Measurements from ENCODE around the gene SLC6A6. TPM values are rescaled to one million over a fixed set of nuclear protein-coding genes. Genes with fewer than 3 reads are reported as not detected.

The SLC6A6 gene
- total RNA-seq, 1 donor from 2014 or later, result 24.2 TPM

DNA sequence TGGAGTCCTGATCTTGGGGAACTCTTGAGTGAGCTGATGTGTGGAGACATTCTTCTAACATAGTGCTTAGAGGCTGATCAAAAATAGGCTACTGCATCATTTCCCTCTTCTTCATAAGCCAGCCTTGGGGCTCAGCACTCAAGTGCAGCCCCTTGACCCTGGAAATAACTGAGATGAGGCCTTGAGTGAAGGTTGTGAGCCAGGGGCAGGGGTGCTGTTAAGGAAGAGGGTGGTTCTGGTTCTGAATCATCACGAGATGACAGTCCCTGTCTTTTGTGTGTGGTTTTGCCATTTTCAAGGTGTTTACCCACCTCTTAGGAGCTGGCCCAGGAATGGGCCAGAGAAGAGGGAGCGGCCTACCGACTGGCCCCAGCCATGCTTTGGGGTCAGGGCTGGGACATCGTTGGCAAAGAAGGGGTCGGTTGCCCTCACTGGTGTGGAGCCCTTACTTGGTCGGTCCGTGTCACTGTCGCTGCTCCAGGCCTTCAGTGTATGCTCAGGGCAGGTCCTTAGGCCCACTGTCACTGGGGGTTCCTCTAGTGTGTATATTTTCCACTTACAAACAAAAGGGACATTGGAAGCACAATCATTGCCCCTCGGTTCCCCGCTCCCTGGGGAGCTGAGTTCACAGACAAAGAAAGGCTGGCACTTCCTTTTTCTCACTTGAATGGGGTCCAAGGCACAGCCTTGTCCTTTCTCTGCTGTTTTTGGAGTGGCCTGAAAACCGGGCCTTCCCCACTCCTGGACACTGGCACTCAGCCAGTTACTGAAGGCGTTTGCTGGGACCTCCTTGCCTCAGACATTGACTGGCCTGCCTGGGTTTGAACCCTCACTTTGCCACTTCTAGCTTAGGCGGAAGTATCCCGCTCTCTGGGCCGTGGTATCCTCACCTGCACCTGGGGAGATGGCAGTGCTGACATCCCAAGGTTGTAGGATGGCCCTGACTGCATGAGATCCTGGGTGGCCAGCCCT lies 46.6 kb downstream of the SLC6A6 start:
- Histone ChIP-seq H4K20me1 (ENCODE audit: insufficient read depth, low read length) (peaks cover 14% of the 10 kb centered on the region), H3K79me2 (ENCODE audit: insufficient read depth, low read length) (no peaks in the 10 kb centered on the region), H3K27ac (ENCODE audit: low read depth, low read length) (no peak overlapping the region), H3K4me3 (ENCODE audit: insufficient read depth, low read depth, low read length) (no peak overlapping the region), H3K4me2 (ENCODE audit: low read length) (no peak overlapping the region), H3K36me3 (ENCODE audit: insufficient read depth, low read length) (peaks cover 15% of the 10 kb centered on the region), H3K27me3 (ENCODE audit: insufficient read depth, low read length) (no peaks in the 10 kb centered on the region), H3K9me3 (ENCODE audit: insufficient read depth, low read depth, low read length) (no peaks in the 10 kb centered on the region), H3K9ac (ENCODE audit: low read length) (no peak overlapping the region), H2AFZ (ENCODE audit: low read depth, low read length) (no peak overlapping the region), H3K4me1 (ENCODE audit: insufficient read depth, low read length) (peaks cover 26% of the 10 kb centered on the region)
- H3K4me3 Mint-ChIP-seq (ENCODE audit: unreplicated experiment), result no peak overlapping the region
- H3K9me3 Mint-ChIP-seq (ENCODE audit: unreplicated experiment), result peaks cover 5% of the 10 kb centered on the region
- TF ChIP-seq EZH2 (IDR thresholded peaks at IDR 0.05; ENCODE audit: insufficient read depth, low read length), result no peak
- TF ChIP-seq, protein P1, sequence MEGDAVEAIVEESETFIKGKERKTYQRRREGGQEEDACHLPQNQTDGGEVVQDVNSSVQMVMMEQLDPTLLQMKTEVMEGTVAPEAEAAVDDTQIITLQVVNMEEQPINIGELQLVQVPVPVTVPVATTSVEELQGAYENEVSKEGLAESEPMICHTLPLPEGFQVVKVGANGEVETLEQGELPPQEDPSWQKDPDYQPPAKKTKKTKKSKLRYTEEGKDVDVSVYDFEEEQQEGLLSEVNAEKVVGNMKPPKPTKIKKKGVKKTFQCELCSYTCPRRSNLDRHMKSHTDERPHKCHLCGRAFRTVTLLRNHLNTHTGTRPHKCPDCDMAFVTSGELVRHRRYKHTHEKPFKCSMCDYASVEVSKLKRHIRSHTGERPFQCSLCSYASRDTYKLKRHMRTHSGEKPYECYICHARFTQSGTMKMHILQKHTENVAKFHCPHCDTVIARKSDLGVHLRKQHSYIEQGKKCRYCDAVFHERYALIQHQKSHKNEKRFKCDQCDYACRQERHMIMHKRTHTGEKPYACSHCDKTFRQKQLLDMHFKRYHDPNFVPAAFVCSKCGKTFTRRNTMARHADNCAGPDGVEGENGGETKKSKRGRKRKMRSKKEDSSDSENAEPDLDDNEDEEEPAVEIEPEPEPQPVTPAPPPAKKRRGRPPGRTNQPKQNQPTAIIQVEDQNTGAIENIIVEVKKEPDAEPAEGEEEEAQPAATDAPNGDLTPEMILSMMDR (IDR thresholded peaks at IDR 0.05; ENCODE audit: insufficient read depth, low read depth, low read length), result no peak
- H3K4me1 Mint-ChIP-seq (ENCODE audit: low read depth, unreplicated experiment), result peaks cover 23% of the 10 kb centered on the region
- H3K27me3 Mint-ChIP-seq (ENCODE audit: low read depth, unreplicated experiment), result no peaks in the 10 kb centered on the region
- FAIRE-seq (no peak), DNase-seq (ENCODE audit: low read depth) (no peak)
- no peak overlapping the region for H3K27ac Mint-ChIP-seq (ENCODE audit: unreplicated experiment)
- H3K36me3 Mint-ChIP-seq (ENCODE audit: low read depth, unreplicated experiment), result peaks cover 23% of the 10 kb centered on the region

DNA sequence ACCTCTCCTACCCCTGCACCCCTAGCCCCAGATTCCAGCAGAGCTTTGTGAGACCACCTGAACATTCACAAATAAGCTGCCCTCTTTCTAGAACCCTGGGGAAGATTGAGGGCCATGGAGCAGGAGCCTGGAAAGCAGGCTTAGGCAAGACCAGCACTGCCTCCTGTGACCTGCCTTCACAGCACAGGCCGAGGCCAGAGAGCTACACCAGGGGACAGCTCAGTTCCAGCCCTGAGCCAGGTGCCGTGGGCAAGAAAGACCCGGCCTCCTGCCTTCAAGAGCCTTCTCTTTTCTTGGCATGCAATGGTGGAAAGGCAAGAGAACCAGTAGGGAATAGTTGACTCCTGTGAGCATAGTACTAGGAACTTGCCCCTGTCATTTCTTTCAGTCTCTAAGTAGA lies 48.1 kb downstream of the SLC6A6 start:
- Histone ChIP-seq H3K4me2 (ENCODE audit: low read length) (no peak overlapping the region), H2AFZ (ENCODE audit: low read depth, low read length) (no peak overlapping the region), H3K4me3 (ENCODE audit: insufficient read depth, low read depth, low read length) (no peak overlapping the region), H3K79me2 (ENCODE audit: insufficient read depth, low read length) (no peaks in the 10 kb centered on the region), H3K9ac (ENCODE audit: low read length) (no peak overlapping the region), H3K9me3 (ENCODE audit: insufficient read depth, low read depth, low read length) (no peaks in the 10 kb centered on the region), H3K27me3 (ENCODE audit: insufficient read depth, low read length) (no peaks in the 10 kb centered on the region), H3K4me1 (ENCODE audit: insufficient read depth, low read length) (peaks cover 35% of the 10 kb centered on the region), H4K20me1 (ENCODE audit: insufficient read depth, low read length) (peaks cover 7% of the 10 kb centered on the region), H3K36me3 (ENCODE audit: insufficient read depth, low read length) (peaks cover 15% of the 10 kb centered on the region), H3K27ac (ENCODE audit: low read depth, low read length) (no peak overlapping the region)
- Mint-ChIP-seq H3K9me3 (ENCODE audit: unreplicated experiment) (peaks cover 5% of the 10 kb centered on the region), H3K4me1 (ENCODE audit: low read depth, unreplicated experiment) (peaks cover 28% of the 10 kb centered on the region), H3K27ac (ENCODE audit: unreplicated experiment) (no peak overlapping the region), H3K36me3 (ENCODE audit: low read depth, unreplicated experiment) (peaks cover 24% of the 10 kb centered on the region), H3K27me3 (ENCODE audit: low read depth, unreplicated experiment) (no peaks in the 10 kb centered on the region), H3K4me3 (ENCODE audit: unreplicated experiment) (no peak overlapping the region)
- TF ChIP-seq EZH2 (IDR thresholded peaks at IDR 0.05; ENCODE audit: insufficient read depth, low read length), result no peak
- TF ChIP-seq, protein P1 (IDR thresholded peaks at IDR 0.05; ENCODE audit: insufficient read depth, low read depth, low read length), result no peak
- no peak for FAIRE-seq
- DNase-seq (ENCODE audit: low read depth), result no peak

Measured in astrocyte (in vitro differentiated cells and primary cell).